HEK293 (cell line): Measurements from ENCODE around the gene ADIPOR2.

ENCODE experiments used
- CTCF ChIA-PET: fragments of 350-600 bp; formaldehyde crosslinking; extraction: SDS; loops from one replicate; lab custom pipeline; 2021; ENCODE audit warnings: antibody characterized with exemption; lab: Yijun Ruan, JAX
- POLR2A ChIA-PET: fragments of 300-600 bp; formaldehyde crosslinking; extraction: SDS; loops from one replicate; lab custom pipeline; 2020; ENCODE audit warnings: antibody characterized with exemption, inconsistent platforms; lab: Yijun Ruan, JAX
- H3K27ac ChIP-seq: fragments of 200-500 bp; sonication (Bioruptor generic); 2 replicates; pipeline ENCODE4 v1.5.1; 2014; ENCODE audit warnings: low read depth, low read length, control low read depth, inconsistent platforms; ENCODE audit errors: extremely low read depth
- H3K36me3 ChIP-seq, 2 experiments: fragments of 200-500 bp in 1 of 2; sonication (Bioruptor generic) in 1 of 2; 1 replicate in 1 of 2; 2 replicates in 1 of 2; pipeline ENCODE4 v1.5.1; 2014 to 2017; ENCODE audit warnings: inconsistent platforms in 2 of 2, low read length in 2 of 2; ENCODE audit not compliant: control insufficient read depth in 2 of 2, insufficient read depth in 1 of 2
- H3K4me1 ChIP-seq: fragments of 200-500 bp; sonication (Bioruptor generic); 2 replicates; pipeline ENCODE4 v1.5.1; 2014; ENCODE audit warnings: mild to moderate bottlenecking, low read length, inconsistent platforms; ENCODE audit not compliant: control insufficient read depth, insufficient read depth
- H3K4me3 ChIP-seq: 2 replicates; pipeline ENCODE4 v1.5.1; 2011; ENCODE audit warnings: low read depth, mild to moderate bottlenecking, control low read depth, low read length, moderate library complexity
- H3K9me3 ChIP-seq: fragments of 200-500 bp; sonication (Bioruptor generic); 2 replicates; pipeline ENCODE4 v1.5.1; 2014; ENCODE audit warnings: low read depth, low read length, inconsistent platforms; ENCODE audit not compliant: control insufficient read depth, insufficient read depth
- GLIS1 ChIP-seq: fragments of 450-650 bp; formaldehyde crosslinking; IDR thresholded peaks from 2 replicates; pipeline ENCODE4 v1.5.1; 2016; ENCODE audit warnings: missing biosample characterization, missing genetic modification characterization
- MEIS1 ChIP-seq: sonication (generic); formaldehyde crosslinking; IDR thresholded peaks from 2 replicates; pipeline ENCODE4 v1.8.1; 2022; ENCODE audit warnings: missing genetic modification reagents, mild to moderate bottlenecking, borderline replicate concordance
- PRDM1 ChIP-seq: fragments of 450-650 bp; formaldehyde crosslinking; IDR thresholded peaks from 2 replicates; pipeline ENCODE4; 2016; ENCODE audit warnings: missing biosample characterization, missing genetic modification characterization
- PRDM2 ChIP-seq: fragments of 450-650 bp; formaldehyde crosslinking; IDR thresholded peaks from 2 replicates; pipeline ENCODE4 v1.5.1; 2016; ENCODE audit warnings: missing biosample characterization, missing genetic modification characterization, borderline replicate concordance
- SETDB1 ChIP-seq: IDR thresholded peaks from one replicate; pipeline ENCODE4 v1.6.1; 2017; ENCODE audit warnings: mild to moderate bottlenecking, low read length, moderate library complexity, mixed read lengths; ENCODE audit not compliant: insufficient read length
- SP2 ChIP-seq: fragments of 450-650 bp; formaldehyde crosslinking; IDR thresholded peaks from 2 replicates; pipeline ENCODE4 v1.5.1; 2016; ENCODE audit warnings: missing biosample characterization, missing genetic modification characterization
- SP3 ChIP-seq: fragments of 450-650 bp; formaldehyde crosslinking; IDR thresholded peaks from 2 replicates; pipeline ENCODE4 v1.5.1; 2016; ENCODE audit warnings: missing biosample characterization, missing genetic modification characterization
- SP7 ChIP-seq: fragments of 450-650 bp; formaldehyde crosslinking; IDR thresholded peaks from 2 replicates; pipeline ENCODE4 v1.5.1; 2016; ENCODE audit warnings: missing biosample characterization, missing genetic modification characterization
- TRIM28 ChIP-seq: IDR thresholded peaks from 2 replicates; pipeline ENCODE4 v1.6.1; 2011; ENCODE audit warnings: low read length, control low read depth, borderline replicate concordance
- ZBTB17 ChIP-seq: fragments of 450-650 bp; formaldehyde crosslinking; IDR thresholded peaks from 2 replicates; pipeline ENCODE4 v1.5.1; 2016; ENCODE audit warnings: missing biosample characterization, missing genetic modification characterization
- ZBTB6 ChIP-seq: fragments of 450-650 bp; formaldehyde crosslinking; IDR thresholded peaks from 2 replicates; pipeline ENCODE4 v1.5.1; 2017; ENCODE audit warnings: missing biosample characterization, missing genetic modification characterization
- ZNF10 ChIP-seq: fragments of 450-650 bp; formaldehyde crosslinking; IDR thresholded peaks from 2 replicates; pipeline ENCODE4 v1.5.1; 2017; ENCODE audit warnings: missing biosample characterization, missing genetic modification characterization
- ZNF280D ChIP-seq: fragments of 450-650 bp; formaldehyde crosslinking; IDR thresholded peaks from 2 replicates; pipeline ENCODE4 v1.5.1; 2016; ENCODE audit warnings: missing biosample characterization, missing genetic modification characterization
- ZNF335 ChIP-seq: fragments of 450-650 bp; formaldehyde crosslinking; conservative IDR thresholded peaks from 2 replicates; pipeline ENCODE4 v1.5.1; 2016; ENCODE audit warnings: missing biosample characterization, missing genetic modification characterization
- ZNF548 ChIP-seq: fragments of 450-650 bp; formaldehyde crosslinking; IDR thresholded peaks from 2 replicates; pipeline ENCODE4 v1.5.1; 2016; ENCODE audit warnings: missing biosample characterization, missing genetic modification characterization
- ZNF585B ChIP-seq: fragments of 450-650 bp; formaldehyde crosslinking; IDR thresholded peaks from 2 replicates; pipeline ENCODE4 v1.5.1; 2016; ENCODE audit warnings: missing biosample characterization, missing genetic modification characterization
- ZNF654 ChIP-seq: fragments of 450-650 bp; formaldehyde crosslinking; IDR thresholded peaks from 2 replicates; pipeline ENCODE4 v1.5.1; 2016; ENCODE audit warnings: low read depth, missing biosample characterization, missing genetic modification characterization
- ZNF76 ChIP-seq: fragments of 450-650 bp; formaldehyde crosslinking; IDR thresholded peaks from 2 replicates; pipeline ENCODE4; 2016; ENCODE audit warnings: low read depth, missing biosample characterization, missing genetic modification characterization, borderline replicate concordance
- TF ChIP-seq, protein P1 (sequence below): fragments of 450-650 bp; formaldehyde crosslinking; IDR thresholded peaks from 2 replicates; pipeline ENCODE4 v1.5.1; 2016; ENCODE audit warnings: missing biosample characterization, missing genetic modification characterization
- TF ChIP-seq, protein P2 (sequence below): fragments of 450-650 bp; IDR thresholded peaks from 2 replicates; pipeline ENCODE4 v1.5.1; 2018; ENCODE audit warnings: missing biosample characterization, missing genetic modification characterization

ADIPOR2 gene

GRCh38 chr12:1803736-1804135, 112.9 kb downstream of the ADIPOR2 start:
- CTCF ChIA-PET: interaction anchor here (0.6 to 5.1 kb wide), 4 partner anchors 12 to 481 kb away, joined by 3 to 22 read pairs (median 4); no protein-coding TSS in a partner anchor
- TF ChIP-seq PRDM2 (tag by site-specific recombination) (peak; percentile 49; the same call in 1 of the 2 replicates), PRDM1 (tag by site-specific recombination) (no peak)
- Histone ChIP-seq H3K27ac (no peak overlapping the region), H3K36me3 (no peaks in the 10 kb centered on the region), H3K9me3 (no peaks in the 10 kb centered on the region), H3K4me1 (no peaks in the 10 kb centered on the region), H3K4me3 (no peak overlapping the region)
- POLR2A ChIA-PET: no interaction called here

DNA sequence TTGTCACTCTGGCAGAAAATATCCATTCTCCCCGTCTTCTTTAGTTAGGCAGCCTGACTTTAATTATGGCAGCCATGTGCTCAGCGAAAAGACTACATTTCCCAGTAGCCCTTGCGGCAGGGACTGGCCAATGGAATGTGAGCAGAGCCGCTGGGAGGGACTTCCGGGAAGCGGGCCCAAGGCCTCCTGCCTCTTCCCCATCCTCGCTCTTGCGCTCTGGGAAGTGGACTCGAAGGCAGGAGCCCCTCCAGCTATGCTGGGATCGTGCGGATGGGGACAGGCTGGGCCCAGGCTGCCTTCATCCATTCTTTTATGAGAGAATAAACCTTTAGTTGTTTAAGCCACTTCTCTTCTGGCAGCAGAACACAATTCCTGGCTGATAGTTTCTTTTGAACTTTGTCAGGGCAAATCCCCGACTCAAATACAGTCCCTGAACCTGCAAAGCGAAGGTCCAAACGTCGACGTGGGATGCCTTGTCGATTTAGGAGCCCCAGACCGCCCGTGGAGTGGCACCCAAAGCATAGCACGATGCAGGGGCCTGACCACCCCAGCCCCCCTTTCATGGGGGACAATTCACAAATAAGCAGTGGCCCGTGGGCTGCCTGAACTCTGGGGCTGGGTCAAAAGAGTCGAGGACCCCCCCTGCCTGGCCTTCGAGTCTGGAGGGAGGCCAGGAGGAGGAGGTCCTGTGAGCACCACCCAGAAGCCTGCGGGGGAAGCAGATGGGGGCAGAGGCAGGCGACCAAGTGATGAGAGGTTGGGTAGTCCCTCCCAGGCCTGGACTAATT, 113.9 kb downstream of the ADIPOR2 start:
- POLR2A ChIA-PET: no interaction called here
- Histone ChIP-seq H3K4me1 (no peaks in the 10 kb centered on the region), H3K4me3 (no peak overlapping the region), H3K36me3 (no peaks in the 10 kb centered on the region), H3K27ac (no peak overlapping the region), H3K9me3 (no peaks in the 10 kb centered on the region)
- CTCF ChIA-PET: interaction anchor here (0.5 to 5.1 kb wide), 4 partner anchors 13 to 151 kb away, joined by 3 to 22 read pairs (median 4); no protein-coding TSS in a partner anchor
- TF ChIP-seq ZNF280D (tag by site-specific recombination) (peak; percentile 64; the same call in 1 of the 2 replicates), ZNF10 (no peak), MEIS1 (CRISPR knock-in tag) (no peak), ZNF654 (tag by site-specific recombination) (no peak), ZNF585B (tag by site-specific recombination) (no peak), TRIM28 (0 out of 2 replicates have a peak, but pooled peaks have one; percentile 26), ZBTB17 (tag by site-specific recombination) (peak; percentile 53; the same call in 1 of the 2 replicates), SP7 (tag by site-specific recombination) (0 out of 2 replicates have a peak, but pooled peaks have one; percentile 12), ZBTB6 (tag by site-specific recombination) (no peak), ZNF76 (tag by site-specific recombination) (peak; percentile 93), ZNF548 (no peak), ZNF335 (tag by site-specific recombination) (peak; percentile 70), GLIS1 (tag by site-specific recombination) (0 out of 2 replicates have a peak, but pooled peaks have one; percentile 17), SETDB1 (peak; percentile 23), SP3 (tag by site-specific recombination) (peak; percentile 55; the same call in 1 of the 2 replicates), SP2 (tag by site-specific recombination) (peak; percentile 73)
- TF ChIP-seq, protein P1, sequence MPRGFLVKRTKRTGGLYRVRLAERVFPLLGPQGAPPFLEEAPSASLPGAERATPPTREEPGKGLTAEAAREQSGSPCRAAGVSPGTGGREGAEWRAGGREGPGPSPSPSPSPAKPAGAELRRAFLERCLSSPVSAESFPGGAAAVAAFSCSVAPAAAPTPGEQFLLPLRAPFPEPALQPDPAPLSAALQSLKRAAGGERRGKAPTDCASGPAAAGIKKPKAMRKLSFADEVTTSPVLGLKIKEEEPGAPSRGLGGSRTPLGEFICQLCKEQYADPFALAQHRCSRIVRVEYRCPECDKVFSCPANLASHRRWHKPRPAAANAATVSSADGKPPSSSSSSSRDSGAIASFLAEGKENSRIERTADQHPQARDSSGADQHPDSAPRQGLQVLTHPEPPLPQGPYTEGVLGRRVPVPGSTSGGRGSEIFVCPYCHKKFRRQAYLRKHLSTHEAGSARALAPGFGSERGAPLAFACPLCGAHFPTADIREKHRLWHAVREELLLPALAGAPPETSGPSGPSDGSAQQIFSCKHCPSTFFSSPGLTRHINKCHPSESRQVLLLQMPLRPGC (tag by site-specific recombination): no peak
- TF ChIP-seq, protein P2, sequence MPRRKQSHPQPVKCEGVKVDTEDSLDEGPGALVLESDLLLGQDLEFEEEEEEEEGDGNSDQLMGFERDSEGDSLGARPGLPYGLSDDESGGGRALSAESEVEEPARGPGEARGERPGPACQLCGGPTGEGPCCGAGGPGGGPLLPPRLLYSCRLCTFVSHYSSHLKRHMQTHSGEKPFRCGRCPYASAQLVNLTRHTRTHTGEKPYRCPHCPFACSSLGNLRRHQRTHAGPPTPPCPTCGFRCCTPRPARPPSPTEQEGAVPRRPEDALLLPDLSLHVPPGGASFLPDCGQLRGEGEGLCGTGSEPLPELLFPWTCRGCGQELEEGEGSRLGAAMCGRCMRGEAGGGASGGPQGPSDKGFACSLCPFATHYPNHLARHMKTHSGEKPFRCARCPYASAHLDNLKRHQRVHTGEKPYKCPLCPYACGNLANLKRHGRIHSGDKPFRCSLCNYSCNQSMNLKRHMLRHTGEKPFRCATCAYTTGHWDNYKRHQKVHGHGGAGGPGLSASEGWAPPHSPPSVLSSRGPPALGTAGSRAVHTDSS (tag by site-specific recombination): peak; percentile 79
